Measurements from ENCODE around the gene GPNMB.
A peak's percentile ranks its signal among the peaks of the same experiment; 100 is the strongest.

GPNMB gene

GRCh38 chr7:23230641-23231101 lies 15.9 kb upstream of the GPNMB start:
- no peak for DNase-seq (ENCODE audit: low read depth)

DNA sequence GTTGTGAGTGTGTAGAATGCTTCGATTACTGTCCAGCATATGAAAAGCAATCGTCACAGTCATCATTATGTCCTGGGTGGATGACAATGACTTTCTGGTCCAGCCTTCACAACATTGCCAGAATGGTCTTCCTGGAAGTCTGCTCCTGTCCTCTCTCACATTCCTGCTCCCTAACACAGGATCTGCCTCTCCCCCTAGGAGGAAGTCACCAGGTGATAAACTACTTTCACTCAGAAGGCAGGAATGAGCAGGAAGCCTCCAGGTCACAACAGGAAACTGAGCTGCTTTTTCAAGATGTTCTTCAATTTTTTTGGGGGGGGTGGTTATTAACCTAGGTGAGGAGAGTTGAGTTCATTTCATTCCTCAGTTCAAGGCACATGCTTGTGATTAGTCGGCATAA lies 13.6 kb upstream of the GPNMB start:
- no peak for DNase-seq (ENCODE audit: low read depth)

DNA sequence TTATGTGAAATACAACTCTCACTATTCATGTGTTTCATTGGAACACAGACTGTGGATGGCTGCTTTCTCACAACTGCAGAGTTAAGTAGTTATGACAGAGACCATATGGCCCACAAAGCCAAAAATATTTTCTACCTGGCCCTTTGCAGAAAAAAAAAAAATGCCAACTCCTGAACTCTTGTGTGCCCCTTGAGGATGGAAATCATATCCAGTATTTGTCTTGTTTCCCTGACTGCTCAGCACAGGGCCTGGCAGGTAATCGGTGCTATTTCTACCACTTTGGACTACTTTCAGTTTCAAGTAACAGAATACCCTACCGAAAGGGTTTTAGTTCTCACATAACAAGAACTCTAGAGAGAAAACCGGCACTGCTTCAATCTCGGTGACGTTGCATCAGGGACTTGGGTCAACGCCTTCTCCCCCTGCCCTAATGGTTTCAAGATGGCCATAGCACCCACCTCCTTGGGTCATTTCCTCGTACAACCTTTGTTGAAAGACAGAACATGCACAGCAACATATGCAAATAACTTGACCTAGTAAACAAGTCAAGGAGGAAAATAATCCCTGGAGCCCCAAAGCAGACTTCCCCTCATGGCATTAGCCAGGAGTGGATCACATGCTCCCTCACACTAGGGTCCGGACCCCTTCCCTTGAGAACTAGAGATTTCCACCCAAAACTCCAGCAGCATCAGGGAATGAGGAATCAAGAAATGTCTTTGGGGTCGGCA lies 11.8 kb upstream of the GPNMB start:
- DNase-seq (ENCODE audit: low read depth), result no peak

DNA sequence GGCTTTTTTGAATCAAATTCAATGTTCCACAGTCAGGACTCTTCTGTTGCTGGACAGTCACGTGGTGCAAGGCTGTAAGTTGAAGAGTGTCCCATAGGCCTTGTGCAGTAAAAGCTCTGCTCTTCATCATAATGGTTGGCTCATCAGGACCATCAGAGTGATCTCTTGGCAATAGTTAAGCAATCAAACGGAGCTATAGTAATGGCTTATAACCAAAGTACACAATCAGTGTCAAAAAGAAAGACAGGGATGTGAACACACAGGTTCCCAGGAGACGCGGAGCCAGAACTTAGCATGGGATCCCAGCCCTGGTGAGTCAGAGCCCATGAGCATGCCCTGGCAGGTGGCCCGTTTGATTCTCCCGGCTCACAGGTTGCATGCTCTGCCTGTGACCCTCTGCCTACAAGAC lies 10.8 kb upstream of the GPNMB start:
- peak; percentile 75 for DNase-seq (ENCODE audit: low read depth)

DNA sequence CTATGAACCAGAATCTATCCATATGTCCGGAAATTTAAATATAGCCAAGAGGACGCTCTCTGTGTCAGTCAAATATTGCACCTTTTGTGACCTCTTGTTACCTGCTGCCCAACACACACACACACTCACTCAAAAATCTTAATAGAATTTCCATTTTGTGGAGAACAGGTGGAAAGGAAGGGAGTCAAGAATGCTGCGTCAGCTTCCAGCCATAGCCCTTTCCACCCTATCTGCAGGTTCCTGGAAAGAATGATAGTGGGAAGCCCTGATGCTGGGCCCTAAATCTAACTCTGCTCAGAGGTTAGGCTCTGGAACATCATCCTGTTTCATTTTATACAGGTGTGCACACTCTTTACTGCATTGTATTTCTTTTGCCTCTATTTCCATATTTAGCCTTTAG lies 9.6 kb upstream of the GPNMB start:
- no peak for DNase-seq (ENCODE audit: low read depth)

DNA sequence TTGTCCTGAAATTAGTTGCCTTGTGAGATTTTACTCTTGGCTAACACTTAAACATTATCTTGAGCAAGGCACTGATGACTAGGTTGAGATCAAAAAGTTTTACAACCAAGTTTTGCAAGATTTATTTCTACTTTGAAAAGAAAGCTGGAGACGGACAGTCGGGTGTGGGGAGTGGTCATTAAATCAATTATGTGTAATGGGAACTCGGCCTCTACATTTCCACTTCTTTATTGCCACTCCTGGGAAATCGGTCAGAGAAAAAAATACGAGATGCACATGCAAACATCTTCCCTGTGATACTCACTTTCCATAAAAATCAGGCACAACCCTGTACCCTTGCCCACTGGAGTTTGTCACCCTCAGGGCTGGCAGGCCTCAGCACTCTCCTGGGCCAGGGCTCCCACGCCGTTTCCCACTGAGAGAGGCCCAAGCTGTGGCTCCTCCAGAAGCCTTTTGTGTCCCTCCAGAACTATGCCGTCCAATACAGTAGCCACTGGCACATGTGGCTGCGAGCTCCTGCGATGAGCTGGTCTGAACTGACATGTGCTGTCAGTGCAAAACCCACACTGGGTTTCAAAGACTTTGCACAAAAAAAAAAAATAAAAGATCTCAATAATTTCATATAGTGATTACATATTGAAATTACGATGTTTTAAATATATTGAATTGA lies 7.5 kb upstream of the GPNMB start:
- DNase-seq (ENCODE audit: low read depth), result no peak

- DNase-seq (ENCODE audit: low read depth), result no peak
These were observed 6.9 kb upstream of the GPNMB start for GRCh38 chr7:23239698-23240097.

GRCh38 chr7:23242321-23242720 lies 4.3 kb upstream of the GPNMB start:
- no peak for DNase-seq (ENCODE audit: low read depth)

DNA sequence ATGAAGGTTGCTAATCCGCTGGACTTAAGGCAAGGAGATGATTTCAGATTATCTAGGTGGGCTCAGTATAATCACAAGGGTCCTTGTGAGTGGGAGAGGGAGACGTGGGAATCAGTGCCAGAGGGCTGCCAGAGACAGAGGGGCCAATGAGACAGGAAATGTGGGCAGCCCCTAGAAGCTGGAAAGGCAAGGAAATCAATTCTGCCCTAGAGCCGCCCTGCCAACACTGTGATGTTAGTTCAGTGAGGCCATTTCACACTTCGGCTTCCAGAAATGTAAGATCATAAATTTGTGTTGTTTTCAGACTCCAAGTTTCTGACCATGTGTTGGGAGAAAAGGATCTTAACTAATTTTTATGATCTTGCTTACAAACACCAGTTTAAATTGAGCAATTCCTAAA lies 3.6 kb upstream of the GPNMB start:
- DNase-seq (ENCODE audit: low read depth), result no peak

DNA sequence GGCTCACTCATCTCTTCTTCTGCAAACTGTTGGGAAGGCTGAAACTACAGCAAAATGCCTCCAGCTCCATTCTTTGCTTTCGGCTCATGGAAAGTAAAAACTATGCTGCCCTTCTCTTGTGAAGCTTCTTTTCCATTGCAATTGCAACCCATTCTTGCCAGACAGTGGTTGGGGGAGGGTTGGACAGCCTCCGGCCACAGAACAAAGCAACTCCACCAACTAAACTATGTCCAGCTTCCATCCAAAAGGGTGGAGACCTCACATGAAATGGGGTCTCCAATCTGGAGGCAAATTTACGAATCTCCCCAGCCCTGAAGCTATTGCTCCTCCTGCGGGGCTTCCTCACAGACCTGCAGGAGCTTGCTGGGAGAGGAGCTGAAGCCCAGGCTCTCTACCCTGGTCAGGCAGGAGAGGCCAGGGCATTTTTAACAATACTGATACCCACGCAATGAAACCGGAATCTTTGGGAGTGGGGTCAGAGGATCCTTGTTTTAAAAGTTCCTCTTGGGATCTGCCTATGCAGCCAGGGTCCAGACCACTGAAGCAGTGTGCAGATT lies 549 bp downstream of the GPNMB start:
- DNase-seq (ENCODE audit: low read depth), result peak; percentile 36

GRCh38 chr7:23247603-23248335 lies 1.2 kb downstream of the GPNMB start:
- no peak for DNase-seq (ENCODE audit: low read depth)

DNA sequence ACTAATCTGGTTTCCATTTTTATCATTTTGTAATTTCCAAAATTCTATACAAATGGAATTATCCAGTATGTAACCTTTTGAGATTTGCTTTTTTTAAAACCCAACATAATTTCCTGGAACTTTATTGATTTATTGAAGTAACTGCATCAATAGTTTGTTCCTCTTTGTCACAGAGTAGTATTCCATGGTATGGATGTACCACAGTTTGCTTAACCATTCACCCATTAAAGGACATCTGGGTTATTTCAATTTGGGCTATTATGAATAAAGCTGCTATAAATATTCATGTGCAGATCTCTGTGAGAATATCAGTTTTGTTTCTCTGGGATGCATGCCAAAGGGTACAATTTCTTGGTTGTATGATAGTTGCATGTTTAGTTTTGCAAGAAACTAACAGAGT lies 2.9 kb downstream of the GPNMB start:
- no peak for DNase-seq (ENCODE audit: low read depth)

- no peak for DNase-seq (ENCODE audit: low read depth)
These were observed 7.6 kb downstream of the GPNMB start for GRCh38 chr7:23254051-23254681.

GRCh38 chr7:23256731-23257130 lies 10.2 kb downstream of the GPNMB start:
- DNase-seq (ENCODE audit: low read depth), result no peak

GRCh38 chr7:23260371-23260770 lies 13.8 kb downstream of the GPNMB start:
- DNase-seq (ENCODE audit: low read depth), result no peak

DNA sequence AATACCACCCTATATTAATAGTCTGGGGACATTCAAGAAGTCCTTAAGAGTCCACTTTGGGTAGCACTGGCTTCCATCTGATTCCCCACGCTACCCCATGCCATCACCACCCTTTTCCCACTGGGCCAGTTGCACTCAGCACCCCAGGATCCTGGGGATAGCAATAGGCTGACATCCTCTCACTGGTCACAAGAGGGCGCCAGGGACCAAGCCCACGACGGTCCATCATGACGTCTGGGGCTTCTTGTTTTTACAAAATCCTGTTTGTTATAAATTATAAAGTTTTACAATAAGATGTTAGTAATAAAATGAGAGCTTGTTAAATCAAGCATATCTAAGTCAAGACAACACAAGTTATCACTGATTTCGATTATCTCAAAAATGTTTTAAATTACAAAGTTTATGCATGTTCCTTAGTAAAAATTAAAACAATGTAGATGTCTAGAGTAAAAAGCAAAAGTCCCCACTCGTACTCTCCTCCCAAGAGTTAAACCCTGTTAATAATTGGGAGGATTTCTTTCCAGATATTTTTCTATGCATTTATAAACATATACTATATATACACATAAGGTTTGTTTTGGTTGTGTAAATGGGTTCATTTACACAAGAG lies 15.4 kb downstream of the GPNMB start:
- DNase-seq (ENCODE audit: low read depth), result peak; percentile 56

DNA sequence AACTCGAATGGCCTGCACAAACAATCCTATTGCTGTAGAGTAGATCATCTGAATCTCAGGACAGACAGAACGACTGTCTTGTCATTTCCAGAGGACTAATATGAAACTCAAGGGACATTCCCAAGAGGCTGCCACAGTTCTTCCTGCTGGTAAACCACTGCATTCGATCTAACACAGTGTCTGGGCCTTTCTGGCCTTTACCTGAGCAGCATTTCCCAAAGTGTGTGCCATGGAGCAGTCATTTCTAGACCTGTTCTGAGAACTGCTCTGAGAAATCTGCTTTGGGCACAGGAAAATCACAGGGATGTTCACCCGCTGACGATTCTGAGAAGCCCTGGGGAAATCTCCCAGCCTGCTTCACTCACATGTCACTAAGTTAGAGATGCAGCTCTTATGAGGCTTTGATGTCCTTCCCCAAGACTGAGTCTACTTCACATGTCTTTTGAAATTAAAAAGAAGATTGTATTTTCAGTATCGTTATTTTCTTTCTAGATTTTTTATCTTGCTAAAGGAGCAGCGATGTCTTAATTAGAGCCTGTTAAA lies 18.4 kb downstream of the GPNMB start:
- DNase-seq (ENCODE audit: low read depth), result no peak

- no peak for DNase-seq (ENCODE audit: low read depth)
These were observed 20.3 kb downstream of the GPNMB start for GRCh38 chr7:23266918-23267317.

DNA sequence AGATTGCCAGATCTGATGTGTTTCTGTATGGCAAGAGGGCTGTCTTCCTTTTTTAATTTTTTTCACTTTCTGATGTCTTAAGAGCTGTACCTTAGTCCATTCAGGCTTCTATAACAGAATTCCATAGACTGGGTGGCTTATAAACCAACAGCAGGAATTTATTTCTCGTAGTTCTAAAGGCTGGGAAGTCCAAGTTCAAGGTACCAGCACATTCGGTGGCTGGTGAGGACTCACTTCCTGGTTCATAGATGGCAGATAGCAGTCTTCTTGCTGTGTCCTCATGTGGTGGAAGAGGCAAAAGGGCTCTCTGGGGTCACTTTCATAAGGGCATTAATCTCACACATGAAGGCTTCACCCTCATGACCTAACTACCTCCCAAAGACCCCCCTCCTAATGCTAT lies 20.8 kb downstream of the GPNMB start:
- DNase-seq (ENCODE audit: low read depth), result no peak

DNA sequence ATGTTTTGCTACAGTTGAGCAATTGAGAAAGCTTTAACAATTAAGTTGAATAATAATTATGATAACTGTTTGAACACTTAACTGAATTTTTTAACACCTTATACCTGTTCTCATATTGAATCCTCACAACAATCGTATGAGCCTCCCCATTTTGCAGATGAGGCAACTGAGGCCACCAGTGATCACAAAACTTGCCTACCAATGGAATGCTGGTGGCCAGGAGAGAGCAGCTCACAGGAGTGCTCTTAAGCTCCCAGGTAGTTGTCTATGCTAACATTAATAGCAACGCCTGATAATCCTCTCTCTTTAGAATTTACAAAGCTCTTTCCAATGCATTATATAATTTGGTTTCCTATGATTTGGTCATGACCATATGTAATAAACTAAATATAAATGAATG lies 21.6 kb downstream of the GPNMB start:
- DNase-seq (ENCODE audit: low read depth), result no peak

GRCh38 chr7:23268746-23269145 lies 22.2 kb downstream of the GPNMB start:
- no peak for DNase-seq (ENCODE audit: low read depth)

GRCh38 chr7:23272275-23272674 lies 25.7 kb downstream of the GPNMB start:
- DNase-seq (ENCODE audit: low read depth), result no peak
